Loucy (cell line): ENCODE data around the gene GPSM3.

Source experiments
- H2AFZ ChIP-seq: fragments of 200-600 bp; sonication (generic); 2 replicates; pipeline ENCODE4 v1.6.0; 2016; ENCODE audit warnings: antibody characterized with exemption, mild to moderate bottlenecking, low read length, moderate library complexity
- H3F3A ChIP-seq: fragments of 200-600 bp; 2 replicates; pipeline ENCODE4 v1.6.0; 2016; ENCODE audit warnings: antibody characterized with exemption, low read depth, mild to moderate bottlenecking
- H3K27me3 ChIP-seq: fragments of 200-600 bp; sonication (generic); 2 replicates; pipeline ENCODE4 v1.6.1; 2014; ENCODE audit warnings: low read length, mild to moderate bottlenecking; ENCODE audit not compliant: insufficient read depth, poor library complexity, severe bottlenecking
- H3K36me3 ChIP-seq: fragments of 200-600 bp; sonication (generic); 2 replicates; pipeline ENCODE4 v1.6.1; 2016; ENCODE audit warnings: low read length; ENCODE audit not compliant: insufficient read depth
- H3K4me1 ChIP-seq: fragments of 200-600 bp; sonication (generic); 2 replicates; pipeline ENCODE4 v1.5.1; 2014; ENCODE audit warnings: low read length, mild to moderate bottlenecking; ENCODE audit not compliant: insufficient read depth, poor library complexity, severe bottlenecking
- H3K4me2 ChIP-seq: fragments of 200-600 bp; sonication (generic); 2 replicates; pipeline ENCODE4 v1.6.0; 2014; ENCODE audit warnings: antibody characterized with exemption, low read length, low read depth, mild to moderate bottlenecking; ENCODE audit not compliant: poor library complexity, severe bottlenecking
- H3K4me3 ChIP-seq: fragments of 200-600 bp; sonication (generic); 2 replicates; pipeline ENCODE4 v1.5.1; 2014; ENCODE audit warnings: low read length, mild to moderate bottlenecking, mixed read lengths; ENCODE audit not compliant: poor library complexity, severe bottlenecking
- H3K79me2 ChIP-seq: fragments of 200-600 bp; sonication (generic); 2 replicates; pipeline ENCODE4 v1.6.1; 2014; ENCODE audit warnings: low read length; ENCODE audit not compliant: insufficient read depth
- H3K9ac ChIP-seq: fragments of 200-600 bp; sonication (generic); 2 replicates; pipeline ENCODE4 v1.6.0; 2014; ENCODE audit warnings: mild to moderate bottlenecking, low read depth, low read length, moderate library complexity; ENCODE audit not compliant: poor library complexity, severe bottlenecking
- H3K9me2 ChIP-seq: fragments of 200-600 bp; sonication (generic); replicated peaks from 2 replicates; pipeline ENCODE4 v1.6.1; 2016; ENCODE audit warnings: low read depth, low read length, mixed read lengths
- H3K9me3 ChIP-seq: fragments of 200-600 bp; sonication (generic); 2 replicates; pipeline ENCODE4 v1.6.1; 2014; ENCODE audit warnings: mild to moderate bottlenecking, antibody characterized with exemption, low read length, low read depth; ENCODE audit not compliant: insufficient read depth
- H4K20me1 ChIP-seq: fragments of 200-600 bp; sonication (generic); 2 replicates; pipeline ENCODE4 v1.6.0; 2014; ENCODE audit warnings: antibody characterized with exemption, low read length, mild to moderate bottlenecking; ENCODE audit not compliant: insufficient read depth, poor library complexity, severe bottlenecking
- EZH2phosphoT487 ChIP-seq: fragments of 200-600 bp; IDR thresholded peaks from 2 replicates; pipeline ENCODE4 v1.6.1; 2018; ENCODE audit warnings: antibody characterized with exemption, mild to moderate bottlenecking, moderate library complexity, borderline replicate concordance
- TF ChIP-seq, protein P1 (sequence below): fragments of 200-600 bp; sonication (generic); conservative IDR thresholded peaks from 2 replicates; pipeline ENCODE4 v1.5.1; 2014; ENCODE audit warnings: mild to moderate bottlenecking, antibody characterized with exemption, low read length

The GPSM3 gene

DNA sequence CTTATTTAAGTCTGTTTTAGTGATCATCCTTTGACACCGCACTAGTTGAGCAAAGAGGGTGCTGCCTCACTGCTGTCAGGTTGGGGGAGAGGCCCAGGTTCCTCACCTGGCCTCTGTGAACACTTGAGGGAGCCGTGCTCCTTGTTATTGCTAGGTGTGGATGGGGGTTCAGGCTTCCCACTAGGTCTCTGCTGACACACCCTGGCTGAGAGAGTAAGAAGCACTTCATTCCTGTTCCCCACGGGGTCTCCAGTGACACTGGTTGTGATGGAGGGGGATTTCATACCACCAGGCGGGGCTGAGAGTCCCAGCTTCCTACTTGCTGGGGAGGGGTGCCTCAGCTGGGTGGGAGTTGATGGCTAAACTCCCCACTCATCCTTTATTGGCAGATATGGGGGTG is 42.5 kb upstream of the GPSM3 start:
- Histone ChIP-seq H3F3A (no peaks in the 10 kb centered on the region), H3K4me2 (no peak overlapping the region), H3K36me3 (no peaks in the 10 kb centered on the region), H3K9me2 (no peaks in the 10 kb centered on the region), H2AFZ (no peak overlapping the region), H3K9ac (no peak overlapping the region), H4K20me1 (no peaks in the 10 kb centered on the region), H3K4me3 (no peak overlapping the region), H3K79me2 (no peaks in the 10 kb centered on the region), H3K4me1 (no peaks in the 10 kb centered on the region), H3K27me3 (no peaks in the 10 kb centered on the region), H3K9me3 (no peaks in the 10 kb centered on the region)
- TF ChIP-seq, protein P1, sequence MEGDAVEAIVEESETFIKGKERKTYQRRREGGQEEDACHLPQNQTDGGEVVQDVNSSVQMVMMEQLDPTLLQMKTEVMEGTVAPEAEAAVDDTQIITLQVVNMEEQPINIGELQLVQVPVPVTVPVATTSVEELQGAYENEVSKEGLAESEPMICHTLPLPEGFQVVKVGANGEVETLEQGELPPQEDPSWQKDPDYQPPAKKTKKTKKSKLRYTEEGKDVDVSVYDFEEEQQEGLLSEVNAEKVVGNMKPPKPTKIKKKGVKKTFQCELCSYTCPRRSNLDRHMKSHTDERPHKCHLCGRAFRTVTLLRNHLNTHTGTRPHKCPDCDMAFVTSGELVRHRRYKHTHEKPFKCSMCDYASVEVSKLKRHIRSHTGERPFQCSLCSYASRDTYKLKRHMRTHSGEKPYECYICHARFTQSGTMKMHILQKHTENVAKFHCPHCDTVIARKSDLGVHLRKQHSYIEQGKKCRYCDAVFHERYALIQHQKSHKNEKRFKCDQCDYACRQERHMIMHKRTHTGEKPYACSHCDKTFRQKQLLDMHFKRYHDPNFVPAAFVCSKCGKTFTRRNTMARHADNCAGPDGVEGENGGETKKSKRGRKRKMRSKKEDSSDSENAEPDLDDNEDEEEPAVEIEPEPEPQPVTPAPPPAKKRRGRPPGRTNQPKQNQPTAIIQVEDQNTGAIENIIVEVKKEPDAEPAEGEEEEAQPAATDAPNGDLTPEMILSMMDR, result peak; percentile 57
- no peak for TF ChIP-seq EZH2phosphoT487

DNA sequence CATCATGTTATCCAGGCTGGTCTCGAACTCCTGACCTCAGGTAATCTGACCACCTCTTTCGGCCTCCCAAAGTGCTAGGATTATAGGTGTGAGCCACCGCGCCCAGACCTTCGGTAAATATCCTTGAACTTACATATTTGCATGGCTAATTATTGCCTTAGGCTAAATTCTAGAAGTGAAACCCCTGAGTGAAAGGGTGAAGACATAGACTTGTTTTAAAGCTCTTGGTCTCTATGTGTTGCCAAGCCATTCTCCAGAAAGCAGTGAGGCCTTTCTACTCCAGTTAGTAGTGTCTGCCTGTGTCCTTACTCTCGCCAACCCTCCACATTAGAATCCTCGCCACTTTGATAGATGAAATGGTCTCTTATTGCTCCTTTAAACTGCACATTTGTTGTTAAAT is 34.0 kb upstream of the GPSM3 start:
- no peaks in the 10 kb centered on the region for H3K79me2 ChIP-seq

DNA sequence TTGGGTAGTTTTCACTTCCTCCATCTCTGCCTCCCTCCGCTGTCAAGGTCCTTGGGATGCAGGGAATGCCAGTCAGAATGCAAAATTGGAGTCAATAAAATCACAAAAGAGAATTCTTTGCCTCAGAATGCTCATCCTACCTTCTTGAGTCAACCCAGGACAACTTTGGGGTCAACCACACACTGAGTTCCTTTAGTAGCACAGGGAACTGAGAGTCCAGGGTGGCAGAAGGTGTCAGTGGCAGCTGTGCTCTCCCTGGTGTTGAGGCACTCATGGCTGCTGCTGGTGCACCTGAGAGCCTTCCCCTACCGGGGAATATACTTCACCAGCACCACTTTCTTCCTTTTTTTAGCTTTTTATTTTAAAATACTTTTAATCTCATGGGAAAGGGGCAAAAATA is 32.3 kb upstream of the GPSM3 start:
- Histone ChIP-seq H3K9me3 (no peaks in the 10 kb centered on the region), H2AFZ (no peak overlapping the region), H3K4me3 (no peak overlapping the region), H3K36me3 (no peaks in the 10 kb centered on the region), H4K20me1 (no peaks in the 10 kb centered on the region), H3K9ac (no peak overlapping the region), H3K79me2 (no peaks in the 10 kb centered on the region), H3K27me3 (no peaks in the 10 kb centered on the region), H3K9me2 (no peaks in the 10 kb centered on the region), H3F3A (no peaks in the 10 kb centered on the region), H3K4me2 (no peak overlapping the region), H3K4me1 (peaks cover 5% of the 10 kb centered on the region)
- TF ChIP-seq, protein P1, result no peak
- no peak for TF ChIP-seq EZH2phosphoT487

More for the DNA sequence above, 34.0 kb upstream of the GPSM3 start:
- Histone ChIP-seq H3K9ac (no peak overlapping the region), H3K4me2 (no peak overlapping the region), H2AFZ (no peak overlapping the region), H3K9me3 (no peaks in the 10 kb centered on the region), H3K36me3 (no peaks in the 10 kb centered on the region), H3F3A (no peaks in the 10 kb centered on the region), H4K20me1 (no peaks in the 10 kb centered on the region), H3K4me1 (peaks cover 5% of the 10 kb centered on the region), H3K9me2 (no peaks in the 10 kb centered on the region), H3K4me3 (no peak overlapping the region), H3K27me3 (no peaks in the 10 kb centered on the region)
- TF ChIP-seq, protein P1, result no peak
- TF ChIP-seq EZH2phosphoT487, result no peak
